HepG2 (cell line): ENCODE data around the gene ELP5. TPM values are rescaled to one million over a fixed set of nuclear protein-coding genes. Genes with fewer than 3 reads are reported as not detected.

Experiments used
- ATAC-seq: fragments of 200-7000 bp; cut with Tn5 transposase; 3 replicates; pipeline ENCODE4 v1.9.1; 2020; ENCODE audit warnings: mild to moderate bottlenecking, moderate library complexity
- Bru-seq: library from RNA; stranded (reverse); fragments of 400-500 nt; gene quantifications from one replicate; lab custom pipeline; 2021; lab: Mats Ljungman, UMichigan
- BruChase-seq, 2 experiments: library from RNA; stranded (reverse); fragments of 400-500 nt; gene quantifications; one replicate each; lab custom pipeline; 2021; lab: Mats Ljungman, UMichigan
- BruUV-seq: library from RNA; stranded (reverse); fragments of 400-500 nt; replicated peaks from 2 replicates; lab custom pipeline; 2021; lab: Mats Ljungman, UMichigan
- CTCF ChIA-PET: fragments of 300-600 bp; formaldehyde crosslinking; extraction: SDS; loops from one replicate; lab custom pipeline; 2021; ENCODE audit warnings: low total read pairs, inconsistent platforms, low intra/inter-chr PET ratio; lab: Yijun Ruan, JAX
- POLR2A ChIA-PET: fragments of 350-600 bp; sonication (Branson Sonifier 250); formaldehyde crosslinking; loops from one replicate; lab custom pipeline; 2020; ENCODE audit warnings: antibody characterized with exemption, inconsistent platforms; lab: Yijun Ruan, JAX
- DNase-seq: peaks from one replicate; pipeline ENCODE4 v3.0.0-alpha.2; 2015; ENCODE audit warnings: low spot score
- FAIRE-seq: peaks from 3 replicates; lab custom pipeline; 2011; peaks lifted over from hg19 to GRCh38; lab: Jason Lieb, UNC
- H2AFZ ChIP-seq: one replicate; pipeline ENCODE4 v1.6.1; 2011; ENCODE audit warnings: low read length, inconsistent platforms
- H3K27ac ChIP-seq: fragments of 300-600 bp; 3 replicates; pipeline ENCODE4 v1.8.0; 2011; ENCODE audit warnings: mixed run types, mild to moderate bottlenecking, mixed read lengths, low read length, inconsistent platforms; ENCODE audit not compliant: insufficient read depth; ENCODE audit errors: extremely low read length
- H3K27me3 ChIP-seq, 2 experiments: fragments of 200-600 bp in 1 of 2; 2 replicates in 1 of 2; 3 replicates in 1 of 2; pipeline versions ENCODE4 v1.6.0 to v1.8.0; 2011; ENCODE audit warnings: low read length in 2 of 2, mild to moderate bottlenecking in 2 of 2, moderate library complexity in 2 of 2, inconsistent platforms in 1 of 2; ENCODE audit not compliant: insufficient read depth in 2 of 2, control insufficient read depth in 1 of 2
- H3K36me3 ChIP-seq, 2 experiments: fragments of 200-600 bp in 1 of 2; replicated peaks in 1 of 2; 2 replicates in 1 of 2; 3 replicates in 1 of 2; pipeline versions ENCODE4 v1.5.1 to v1.8.0; 2011; ENCODE audit warnings: low read length in 2 of 2, inconsistent platforms in 1 of 2; ENCODE audit not compliant: insufficient read depth in 2 of 2, control insufficient read depth in 1 of 2
- H3K4me1 ChIP-seq: 2 replicates; pipeline ENCODE4 v1.5.1; 2012; ENCODE audit warnings: low read length, inconsistent platforms; ENCODE audit not compliant: insufficient read depth
- H3K4me2 ChIP-seq: 2 replicates; pipeline ENCODE4 v1.6.0; 2011; ENCODE audit warnings: low read depth, low read length, inconsistent platforms
- H3K4me3 ChIP-seq, 3 experiments: fragments of 200-600 bp in 1 of 3; sonication (generic), shearing (Covaris generic) in 1 of 3; replicated peaks in 1 of 3; 2 replicates each; pipeline ENCODE4 v1.5.1; 2011 to 2016; ENCODE audit warnings: low read length in 3 of 3, inconsistent platforms in 2 of 3, low read depth in 2 of 3, mild to moderate bottlenecking in 2 of 3, control low read depth in 1 of 3, mixed read lengths in 1 of 3; ENCODE audit not compliant: insufficient read depth in 1 of 3
- H3K79me2 ChIP-seq: one replicate; pipeline ENCODE4 v1.6.1; 2011; ENCODE audit warnings: low read length, inconsistent platforms; ENCODE audit not compliant: insufficient read depth
- H3K9ac ChIP-seq: 2 replicates; pipeline ENCODE4 v1.6.0; 2011; ENCODE audit warnings: mild to moderate bottlenecking, low read depth, low read length, inconsistent platforms; ENCODE audit not compliant: insufficient read depth
- H3K9me3 ChIP-seq: 2 replicates; pipeline ENCODE4 v1.5.1; 2012; ENCODE audit warnings: mild to moderate bottlenecking, low read length
- H4K20me1 ChIP-seq: 2 replicates; pipeline ENCODE4 v1.6.0; 2011; ENCODE audit warnings: inconsistent platforms, mild to moderate bottlenecking, low read length, moderate library complexity; ENCODE audit not compliant: insufficient read depth
- ETV5 ChIP-seq: IDR thresholded peaks from 2 replicates; pipeline ENCODE4 v1.6.1; 2018; ENCODE audit warnings: missing biosample characterization, missing genetic modification reagents, inconsistent platforms, borderline replicate concordance
- FOXK2 ChIP-seq: fragments of 450-650 bp; IDR thresholded peaks from 2 replicates; pipeline ENCODE4 v1.6.1; 2016
- HMG20B ChIP-seq: conservative IDR thresholded peaks from 2 replicates; pipeline ENCODE4 v1.6.1; 2016; ENCODE audit warnings: missing genetic modification reagents, missing compliant biosample characterization
- MAFF ChIP-seq: IDR thresholded peaks from 2 replicates; pipeline ENCODE4 v1.6.1; 2011; ENCODE audit warnings: low read depth, low read length, improper control_type of control experiment
- NFATC3 ChIP-seq: sonication (generic); formaldehyde crosslinking; IDR thresholded peaks from 2 replicates; pipeline ENCODE4 v1.5.1; 2020; ENCODE audit warnings: mild to moderate bottlenecking, missing genetic modification reagents
- SMYD3 ChIP-seq: sonication (generic); formaldehyde crosslinking; IDR thresholded peaks from 2 replicates; pipeline ENCODE4 v1.8.1; 2023; ENCODE audit warnings: mild to moderate bottlenecking, missing genetic modification reagents
- SSRP1 ChIP-seq: IDR thresholded peaks from 2 replicates; pipeline ENCODE4 v1.6.1; 2016; ENCODE audit warnings: control low read depth
- TCF7L2 ChIP-seq: IDR thresholded peaks from 2 replicates; pipeline ENCODE4 v1.6.1; 2011; ENCODE audit warnings: mild to moderate bottlenecking, low read depth, low read length, moderate library complexity
- TP53 ChIP-seq: sonication (generic); formaldehyde crosslinking; conservative IDR thresholded peaks from 2 replicates; pipeline ENCODE4 v1.4.0; 2020; ENCODE audit warnings: missing genetic modification reagents
- ZFP36L1 ChIP-seq: sonication (generic); formaldehyde crosslinking; IDR thresholded peaks from 2 replicates; pipeline ENCODE4 v1.8.0; 2022; ENCODE audit warnings: mild to moderate bottlenecking, missing genetic modification reagents, moderate library complexity
- ZNF749 ChIP-seq: sonication (generic); formaldehyde crosslinking; IDR thresholded peaks from 2 replicates; pipeline ENCODE4 v1.8.0; 2022; ENCODE audit warnings: mild to moderate bottlenecking, missing genetic modification reagents, moderate library complexity, borderline replicate concordance
- WGBS: methylation state at CpG from one replicate; pipeline ENCODE4 v1.1.6; 2017; ENCODE audit warnings: low lambda C conversion rate; 5-methylcytosine and 5-hydroxymethylcytosine counted together
- in situ Hi-C: cut with HindIII; loops from 2 replicates; pipeline ENCODE4 v1.10.0; 2017; ENCODE audit warnings: low pct_unique_long_range_greater_than_20kb; ENCODE audit not compliant: extremely low pct_ligation_motif_present
- intact Hi-C: fragments of 100-400 bp; cut with micrococcal nuclease; formaldehyde crosslinking; loops from one replicate; pipeline ENCODE4 v1.10.0; 2022; ENCODE audit not compliant: unreplicated experiment
- long read RNA-seq, 2 experiments: library from RNA in 1 of 2; library from polyadenylated mRNA in 1 of 2; stranded (forward) in 1 of 2; unstranded in 1 of 2; transcript quantifications; one replicate each; pipeline ENCODE4 v2.0.0, GENCODE V29; 2019 to 2022
- polyA minus RNA-seq, 3 experiments: library from RNA; depleted of rRNA, polyadenylated mRNA; stranded (reverse); fragments of >200 nt; gene quantifications; 2 replicates each; pipeline ENCODE4 v1.2.3, GENCODE V29; 2011; ENCODE audit warnings: low replicate concordance in 1 of 3
- polyA plus RNA-seq, 8 experiments: library from polyadenylated mRNA; depleted of rRNA in 3 of 8; stranded (reverse) in 7 of 8; unstranded in 1 of 8; fragments of >200 nt; fragmentation: Illumina TruSeq in 4 of 8; extraction: Trizol in 4 of 8; gene quantifications; 2 replicates each; pipeline versions ENCODE4 v1.2.1 to v1.2.3, GENCODE V29; 2011 to 2016; ENCODE audit warnings: low read depth in 4 of 8, missing spikeins in 1 of 8, mixed read lengths in 1 of 8; ENCODE audit not compliant: insufficient read depth in 1 of 8
- total RNA-seq, 5 experiments: library from RNA; depleted of rRNA; stranded (reverse); fragments of >200 nt; fragmentation: Illumina TruSeq; extraction: Trizol; gene quantifications; 2 replicates each; pipeline ENCODE4 v1.2.3, GENCODE V29; 2016; ENCODE audit warnings: low read depth in 1 of 5

The ELP5 gene, protein sequence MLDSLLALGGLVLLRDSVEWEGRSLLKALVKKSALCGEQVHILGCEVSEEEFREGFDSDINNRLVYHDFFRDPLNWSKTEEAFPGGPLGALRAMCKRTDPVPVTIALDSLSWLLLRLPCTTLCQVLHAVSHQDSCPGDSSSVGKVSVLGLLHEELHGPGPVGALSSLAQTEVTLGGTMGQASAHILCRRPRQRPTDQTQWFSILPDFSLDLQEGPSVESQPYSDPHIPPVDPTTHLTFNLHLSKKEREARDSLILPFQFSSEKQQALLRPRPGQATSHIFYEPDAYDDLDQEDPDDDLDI
- 68.0 and 69.8 TPM in 2 replicates for total RNA-seq (2016; rRNA removed; fragmentation: Illumina TruSeq; extraction: Trizol)
- 111 and 129 TPM in 2 replicates for total RNA-seq (2016; cell fraction: cytosol; rRNA removed; fragmentation: Illumina TruSeq; extraction: Trizol; ENCODE audit: low read depth)
- total RNA-seq (2016; cell fraction: insoluble cytoplasmic fraction; rRNA removed; fragmentation: Illumina TruSeq; extraction: Trizol): 64.4 and 71.8 TPM in 2 replicates
- 142 and 154 TPM in 2 replicates for total RNA-seq (2016; cell fraction: membrane; rRNA removed; fragmentation: Illumina TruSeq; extraction: Trizol)
- 40.7 and 41.3 TPM in 2 replicates for total RNA-seq (2016; cell fraction: nucleus; rRNA removed; fragmentation: Illumina TruSeq; extraction: Trizol)
- polyA plus RNA-seq (2011; rRNA removed): 67.6 and 75.4 TPM in 2 replicates
- 79.0 and 80.4 TPM in 2 replicates for polyA plus RNA-seq (2011; cell fraction: cytosol; rRNA removed)
- 109 and 116 TPM in 2 replicates for polyA plus RNA-seq (2011; cell fraction: nucleus; rRNA removed)
- 54.3 and 56.5 TPM in 2 replicates for polyA plus RNA-seq (2012)
- 153 and 183 TPM in 2 replicates for polyA plus RNA-seq (2016; cell fraction: cytosol; fragmentation: Illumina TruSeq; extraction: Trizol; ENCODE audit: low read depth)
- polyA plus RNA-seq (2016; cell fraction: insoluble cytoplasmic fraction; fragmentation: Illumina TruSeq; extraction: Trizol; ENCODE audit: low read depth): 78.9 and 80.0 TPM in 2 replicates
- 162 and 180 TPM in 2 replicates for polyA plus RNA-seq (2016; cell fraction: membrane; fragmentation: Illumina TruSeq; extraction: Trizol; ENCODE audit: low read depth)
- polyA plus RNA-seq (2016; cell fraction: nucleus; fragmentation: Illumina TruSeq; extraction: Trizol; ENCODE audit: insufficient read depth, low read depth): 87.0 and 90.3 TPM in 2 replicates
- polyA minus RNA-seq (2011; rRNA and poly(A)+ RNA removed; ENCODE audit: low replicate concordance): 70.4 and 79.0 TPM in 2 replicates
- 19.7 and 20.9 TPM in 2 replicates for polyA minus RNA-seq (2011; cell fraction: cytosol; rRNA and poly(A)+ RNA removed)
- 29.2 and 33.6 TPM in 2 replicates for polyA minus RNA-seq (2011; cell fraction: nucleus; rRNA and poly(A)+ RNA removed)
- percentile 76 among the genes with signal in this experiment for Bru-seq, nascent RNA
- BruChase-seq, experiment 1, labeled RNA remaining after a 6-hour chase: percentile 91 among the genes with signal in this experiment
- percentile 86 among the genes with signal in this experiment for BruChase-seq, experiment 2, labeled RNA remaining after a 2-hour chase
- long read RNA-seq, experiment 1, transcript ELP5-204 (8 exons, 1,423 nt): minor isoform, 28 of 108 reads
- long read RNA-seq, experiment 1, transcript ELP5-214 (6 exons, 2,209 nt): minor isoform, 8 of 108 reads
- long read RNA-seq, experiment 1, transcript ELP5-210 (4 exons, 687 nt): major isoform, 36 of 108 reads
- long read RNA-seq, experiment 1, partial matches to known transcripts: 20 of 108 reads
- long read RNA-seq, experiment 1, other reads (novel, unspliced or antisense): 6 of 108 reads
- long read RNA-seq, experiment 2, transcript ELP5-210 (4 exons, 687 nt): minor isoform, 25 of 144 reads
- long read RNA-seq, experiment 2, transcript ELP5-204 (8 exons, 1,423 nt): major isoform, 35 of 144 reads
- long read RNA-seq, experiment 2, transcript ELP5-213 (3 exons, 510 nt): minor isoform, 9 of 144 reads
- long read RNA-seq, experiment 2, partial matches to known transcripts: 42 of 144 reads
- long read RNA-seq, experiment 2, other reads (novel, unspliced or antisense): 22 of 144 reads

GRCh38 chr17:7252176-7253043, at the start of gene ELP5:
Gene ELP5 (plus strand): TSS chr17:7252215. CDS start chr17:7252551, 336 bp downstream.
- FAIRE-seq: no peak
- intact Hi-C loops: no loop called here
- 0 out of 2 replicates have a peak, but pooled peaks have one; percentile 36 for TF ChIP-seq FOXK2
- no peak for TF ChIP-seq NFATC3 (CRISPR knock-in tag)
- peak; percentile 91 for TF ChIP-seq ZNF749 (CRISPR knock-in tag)
- TF ChIP-seq MAFF: no peak
- no peak for TF ChIP-seq SMYD3
- TF ChIP-seq HMG20B (CRISPR knock-in tag): no peak
- no peak for TF ChIP-seq TCF7L2
- no peak for TF ChIP-seq SSRP1 (CRISPR knock-in tag)
- peak; percentile 17; the same call in 1 of the 2 replicates for TF ChIP-seq TP53 (CRISPR knock-in tag)
- TF ChIP-seq ETV5 (CRISPR knock-in tag): peak; percentile 80
- TF ChIP-seq ZFP36L1 (CRISPR knock-in tag): 0 out of 2 replicates have a peak, but pooled peaks have one; percentile 27

More at GRCh38 chr17:7252176-7253043, at the start of gene ELP5:
- DNase-seq: peak; percentile 94
- in situ Hi-C loops: no loop called here
- H3K4me2 ChIP-seq: peak within 1 kb of the TSS; percentile 91
- H3K9ac ChIP-seq: peak within 1 kb of the TSS; percentile 96
- H3K9me3 ChIP-seq: no peaks in the 10 kb centered on the region
- ChIA-PET CTCF (interaction anchor here (1.5 kb wide), 2 partner anchors 28 to 43 kb away, joined by 4 to 5 read pairs; partner anchors contain the start of gene SLC2A4), POLR2A (interaction anchor here (1.0 to 2.6 kb wide), 6 partner anchors 10 to 77 kb away, joined by 4 to 34 read pairs (median 12); partner anchors contain the start of genes ACADVL, DLG4, GABARAP and NEURL4)
- H3K36me3 ChIP-seq: peaks cover 8 to 13% of the 10 kb centered on the region in 2 experiments; a peak in 4 of 5 replicates
- WGBS: 2% methylated on average over 11 of the region's 55 CpGs
- no peaks in the 10 kb centered on the region for H4K20me1 ChIP-seq
- peaks cover 43% of the 10 kb centered on the region for H3K4me1 ChIP-seq
- H2AFZ ChIP-seq: no peak within 1 kb of the TSS
- peaks cover 0 to 2% of the 10 kb centered on the region in 2 experiments; a peak in 1 of 5 replicates for H3K27me3 ChIP-seq
- ATAC-seq: peak; percentile 74
- peak within 1 kb of the TSS; percentile 95 to 99 (median 96) for H3K4me3 ChIP-seq
- peak within 1 kb of the TSS; percentile 99 for H3K27ac ChIP-seq
- peaks cover 49% of the 10 kb centered on the region for H3K79me2 ChIP-seq
- BruUV-seq: TSS peak; percentile 79
